Erythroblast (primary cell): Measurements from ENCODE around the gene GALNT18.

ENCODE experiments used
- GATA1 ChIP-seq: IDR thresholded peaks from 2 replicates; pipeline ENCODE4 v1.6.1; 2011; ENCODE audit warnings: low read depth, mild to moderate bottlenecking, control low read depth, low read length, moderate library complexity
- POLR2A ChIP-seq: IDR thresholded peaks from 2 replicates; pipeline ENCODE4 v1.6.1; 2011; ENCODE audit warnings: mild to moderate bottlenecking, low read length

GRCh38 chr11:11436715-11437313 lies 185.0 kb downstream of the GALNT18 start:
- TF ChIP-seq POLR2A (no peak), GATA1 (no peak)
